ENCODE measurements around the gene IGBP1.

GRCh38 chrX:70089604-70090297, 43.5 kb upstream of the IGBP1 start:
- TF ChIP-seq RCOR1 (IDR thresholded peaks at IDR 0.05; ENCODE audit: low read length) (no peak), CTCF (IDR thresholded peaks at IDR 0.05) (no peak), ELF1 (IDR thresholded peaks at IDR 0.05) (no peak), RXRA (IDR thresholded peaks at IDR 0.05; ENCODE audit: borderline replicate concordance, low read depth) (no peak), MEF2A (IDR thresholded peaks at IDR 0.05; ENCODE audit: borderline replicate concordance, low read depth) (no peak), FOXJ3 (CRISPR knock-in tag; IDR thresholded peaks at IDR 0.05) (no peak)
